Measurements from ENCODE around the gene ADAM33. TPM values are rescaled to one million over a fixed set of nuclear protein-coding genes. Genes with fewer than 3 reads are reported as not detected.

ADAM33 gene
- polyA plus RNA-seq, 4 donors, result 0.22 to 10.9 (median 3.9) TPM

DNA sequence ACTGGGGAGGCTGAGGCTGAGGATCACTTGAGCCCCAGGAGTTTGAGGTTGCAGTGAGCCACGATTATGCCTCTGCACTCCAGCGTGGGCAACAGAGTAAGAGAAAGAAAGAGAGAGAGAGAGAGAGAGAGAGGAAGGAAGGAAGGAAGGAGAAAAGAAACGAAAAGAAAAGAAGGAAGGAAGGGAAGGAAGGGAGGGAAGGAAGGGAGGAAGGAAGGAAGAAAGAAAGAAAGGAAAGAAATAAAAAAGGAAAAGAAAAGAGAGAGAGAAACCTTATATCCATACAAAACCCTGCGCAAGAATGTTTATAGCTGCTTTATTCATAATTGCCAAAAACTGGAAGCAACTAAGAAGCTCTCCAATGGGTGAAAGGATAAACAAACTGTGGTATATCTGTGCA, 42.5 kb upstream of the ADAM33 start:
- FAIRE-seq (no peak), DNase-seq (no peak)
- Histone ChIP-seq H3K27me3 (ENCODE audit: control insufficient read depth in 3 of 3, insufficient read depth in 3 of 3, low read length in 3 of 3) (peaks cover 0 to 14% (median 0%) of the 10 kb centered on the region in 3 donors), H3K4me1 (ENCODE audit: control insufficient read depth in 3 of 3, insufficient read depth in 2 of 3, low read depth in 1 of 3, low read length in 2 of 3) (no peaks in the 10 kb centered on the region), H3K27ac (ENCODE audit: low read depth in 1 of 3, low read length in 2 of 3) (no peak overlapping the region), H3K36me3 (ENCODE audit: control insufficient read depth in 3 of 3, insufficient read depth in 2 of 3, low read depth in 1 of 3, low read length in 3 of 3) (no peaks in the 10 kb centered on the region), H3K4me3 (ENCODE audit: low read depth in 1 of 3, low read length in 3 of 3) (no peak overlapping the region), H3K9me3 (ENCODE audit: control insufficient read depth in 2 of 2, insufficient read depth in 1 of 2, low read depth in 1 of 2, low read length in 1 of 2) (no peaks in the 10 kb centered on the region)
- WGBS, 3 donors, result 63 to 77% (median 69%) methylated on average over 4 of the region's 4 CpGs

DNA sequence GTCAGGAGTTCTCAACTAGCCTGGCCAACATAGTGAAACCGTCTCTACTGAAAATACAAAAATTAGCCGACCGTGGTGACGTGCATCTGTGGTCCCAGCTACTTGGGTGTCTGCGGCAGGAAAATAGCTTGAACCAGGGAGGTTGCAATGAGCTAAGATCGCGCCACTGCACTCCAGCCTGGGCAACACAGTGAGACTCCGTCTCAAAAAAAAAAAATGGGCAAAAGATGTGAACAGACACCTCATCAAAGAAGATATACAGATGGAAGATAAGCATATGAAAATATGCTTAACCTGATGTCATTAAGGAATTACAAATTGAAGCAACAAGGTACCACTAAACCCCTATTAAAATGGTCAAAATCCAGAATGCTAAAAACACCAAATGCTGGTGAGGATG, 41.5 kb upstream of the ADAM33 start:
- FAIRE-seq, result no peak
- Histone ChIP-seq H3K36me3 (ENCODE audit: control insufficient read depth in 3 of 3, insufficient read depth in 2 of 3, low read depth in 1 of 3, low read length in 3 of 3) (no peaks in the 10 kb centered on the region), H3K27ac (ENCODE audit: low read depth in 1 of 3, low read length in 2 of 3) (no peak overlapping the region), H3K9me3 (ENCODE audit: control insufficient read depth in 2 of 2, insufficient read depth in 1 of 2, low read depth in 1 of 2, low read length in 1 of 2) (no peaks in the 10 kb centered on the region), H3K27me3 (ENCODE audit: control insufficient read depth in 3 of 3, insufficient read depth in 3 of 3, low read length in 3 of 3) (peaks cover 0 to 9% (median 0%) of the 10 kb centered on the region in 3 donors), H3K4me1 (ENCODE audit: control insufficient read depth in 3 of 3, insufficient read depth in 2 of 3, low read depth in 1 of 3, low read length in 2 of 3) (no peaks in the 10 kb centered on the region), H3K4me3 (ENCODE audit: low read depth in 1 of 3, low read length in 3 of 3) (no peak overlapping the region)
- WGBS, 3 donors, result 85 to 95% (median 93%) methylated on average over 8 of the region's 8 CpGs
- no peak for DNase-seq

DNA sequence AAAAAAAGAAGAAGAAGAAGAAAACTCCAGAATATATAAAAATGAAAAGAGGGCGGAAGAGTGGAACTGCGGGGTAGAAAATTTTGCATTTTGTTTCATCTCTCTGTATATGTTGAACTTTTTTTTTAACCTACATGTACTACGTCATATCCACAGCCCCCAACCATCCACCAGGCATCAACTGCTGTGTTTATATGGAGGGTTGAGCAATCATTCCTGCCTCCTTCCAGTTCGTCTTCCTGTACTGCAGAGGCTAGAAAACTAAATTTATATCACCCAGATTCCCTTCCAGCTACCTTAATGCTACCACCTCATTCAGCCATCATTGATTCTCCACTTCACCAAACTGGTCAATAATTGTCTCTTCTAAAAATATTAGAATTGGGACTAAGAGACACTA, 40.1 kb upstream of the ADAM33 start:
- Histone ChIP-seq H3K36me3 (ENCODE audit: control insufficient read depth in 3 of 3, insufficient read depth in 2 of 3, low read depth in 1 of 3, low read length in 3 of 3) (no peaks in the 10 kb centered on the region), H3K9me3 (ENCODE audit: control insufficient read depth in 2 of 2, insufficient read depth in 1 of 2, low read depth in 1 of 2, low read length in 1 of 2) (no peaks in the 10 kb centered on the region), H3K4me3 (ENCODE audit: low read depth in 1 of 3, low read length in 3 of 3) (no peak overlapping the region), H3K27me3 (ENCODE audit: control insufficient read depth in 3 of 3, insufficient read depth in 3 of 3, low read length in 3 of 3) (peaks cover 0 to 4% (median 0%) of the 10 kb centered on the region in 3 donors), H3K4me1 (ENCODE audit: control insufficient read depth in 3 of 3, insufficient read depth in 2 of 3, low read depth in 1 of 3, low read length in 2 of 3) (no peaks in the 10 kb centered on the region), H3K27ac (ENCODE audit: low read depth in 1 of 3, low read length in 2 of 3) (no peak overlapping the region)
- no peak for FAIRE-seq
- DNase-seq, result no peak
- 81 to 88% (median 83%) methylated on average over 4 of the region's 4 CpGs for WGBS, 3 donors

DNA sequence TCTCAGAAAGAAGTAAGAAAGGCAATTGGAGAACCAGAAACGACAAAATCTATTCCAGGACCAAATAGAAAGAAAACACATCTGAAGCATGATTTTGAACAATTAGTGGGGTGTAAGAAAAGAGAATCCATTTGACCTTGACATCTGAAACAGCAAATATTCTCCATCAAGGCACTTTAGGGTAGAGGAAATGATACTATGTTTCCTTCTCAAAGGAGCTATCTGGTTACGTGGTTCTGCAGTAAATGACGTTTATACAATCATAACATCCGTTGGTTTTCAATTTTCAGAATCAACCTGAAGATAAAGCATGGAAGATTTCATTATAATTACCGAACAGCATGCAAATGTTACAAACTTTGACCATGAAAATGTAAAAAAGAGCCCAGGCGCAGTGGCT, 38.8 kb upstream of the ADAM33 start:
- FAIRE-seq (no peak), DNase-seq (no peak)
- Histone ChIP-seq H3K4me1 (ENCODE audit: control insufficient read depth in 3 of 3, insufficient read depth in 2 of 3, low read depth in 1 of 3, low read length in 2 of 3) (no peaks in the 10 kb centered on the region), H3K27ac (ENCODE audit: low read depth in 1 of 3, low read length in 2 of 3) (no peak overlapping the region), H3K27me3 (ENCODE audit: control insufficient read depth in 3 of 3, insufficient read depth in 3 of 3, low read length in 3 of 3) (peaks cover 0 to 4% (median 0%) of the 10 kb centered on the region in 3 donors), H3K4me3 (ENCODE audit: low read depth in 1 of 3, low read length in 3 of 3) (no peak overlapping the region), H3K36me3 (ENCODE audit: control insufficient read depth in 3 of 3, insufficient read depth in 2 of 3, low read depth in 1 of 3, low read length in 3 of 3) (no peaks in the 10 kb centered on the region), H3K9me3 (ENCODE audit: control insufficient read depth in 2 of 2, insufficient read depth in 1 of 2, low read depth in 1 of 2, low read length in 1 of 2) (no peaks in the 10 kb centered on the region)
- WGBS, 3 donors, result 48 to 55% (median 54%) methylated on average over 6 of the region's 6 CpGs

DNA sequence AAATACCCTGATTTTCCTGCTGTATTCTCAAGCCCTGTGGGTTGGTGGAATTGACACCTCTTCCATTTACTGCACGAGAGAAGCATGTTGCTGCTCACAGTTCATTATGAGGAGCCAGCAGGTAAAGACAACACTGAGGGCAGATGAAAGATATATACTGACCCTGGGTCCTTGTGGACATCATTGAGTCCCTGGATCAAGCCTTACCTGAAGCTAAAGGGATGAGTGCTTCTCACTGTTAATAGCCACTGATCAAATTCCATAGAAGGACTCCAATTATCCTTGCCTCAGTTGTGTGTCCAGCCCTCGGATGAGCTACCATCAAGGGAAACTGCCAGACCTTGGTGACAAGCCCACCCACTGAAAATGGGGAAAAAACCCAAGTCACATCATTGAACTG, 38.3 kb upstream of the ADAM33 start:
- Histone ChIP-seq H3K9me3 (ENCODE audit: control insufficient read depth in 2 of 2, insufficient read depth in 1 of 2, low read depth in 1 of 2, low read length in 1 of 2) (no peaks in the 10 kb centered on the region), H3K36me3 (ENCODE audit: control insufficient read depth in 3 of 3, insufficient read depth in 2 of 3, low read depth in 1 of 3, low read length in 3 of 3) (no peaks in the 10 kb centered on the region), H3K27ac (ENCODE audit: low read depth in 1 of 3, low read length in 2 of 3) (no peak overlapping the region), H3K4me1 (ENCODE audit: control insufficient read depth in 3 of 3, insufficient read depth in 2 of 3, low read depth in 1 of 3, low read length in 2 of 3) (no peaks in the 10 kb centered on the region), H3K27me3 (ENCODE audit: control insufficient read depth in 3 of 3, insufficient read depth in 3 of 3, low read length in 3 of 3) (peaks cover 0 to 4% (median 0%) of the 10 kb centered on the region in 3 donors), H3K4me3 (ENCODE audit: low read depth in 1 of 3, low read length in 3 of 3) (no peak overlapping the region)
- DNase-seq (no peak), FAIRE-seq (no peak)
- WGBS, 3 donors, result 60 to 84% (median 79%) methylated on average over 2 of the region's 2 CpGs

DNA sequence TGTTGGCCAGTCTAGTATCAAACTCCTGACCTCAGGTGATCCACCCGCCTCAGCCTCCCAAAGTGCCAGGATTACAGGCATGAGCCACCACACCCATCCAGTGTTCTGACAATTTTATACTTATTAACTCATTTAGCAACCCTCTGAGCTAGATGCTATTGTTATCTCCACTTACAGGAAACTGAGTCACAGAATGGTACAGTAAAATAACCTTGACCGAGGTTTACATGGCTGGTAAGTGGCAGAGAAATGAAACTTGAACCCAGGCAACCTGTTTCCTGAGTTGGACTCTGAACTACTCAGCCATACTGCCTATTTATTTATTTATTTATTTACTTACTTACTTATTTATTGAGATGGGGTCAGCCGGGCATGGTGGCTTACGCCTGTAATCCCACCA, 37.2 kb upstream of the ADAM33 start:
- DNase-seq, result no peak
- Histone ChIP-seq H3K9me3 (ENCODE audit: control insufficient read depth in 2 of 2, insufficient read depth in 1 of 2, low read depth in 1 of 2, low read length in 1 of 2) (no peaks in the 10 kb centered on the region), H3K27me3 (ENCODE audit: control insufficient read depth in 3 of 3, insufficient read depth in 3 of 3, low read length in 3 of 3) (peaks cover 0 to 4% (median 0%) of the 10 kb centered on the region in 3 donors), H3K27ac (ENCODE audit: low read depth in 1 of 3, low read length in 2 of 3) (no peak overlapping the region), H3K4me3 (ENCODE audit: low read depth in 1 of 3, low read length in 3 of 3) (no peak overlapping the region), H3K36me3 (ENCODE audit: control insufficient read depth in 3 of 3, insufficient read depth in 2 of 3, low read depth in 1 of 3, low read length in 3 of 3) (no peaks in the 10 kb centered on the region), H3K4me1 (ENCODE audit: control insufficient read depth in 3 of 3, insufficient read depth in 2 of 3, low read depth in 1 of 3, low read length in 2 of 3) (no peaks in the 10 kb centered on the region)
- WGBS, 3 donors, result 68 to 87% (median 74%) methylated on average over 4 of the region's 4 CpGs
- no peak for FAIRE-seq

DNA sequence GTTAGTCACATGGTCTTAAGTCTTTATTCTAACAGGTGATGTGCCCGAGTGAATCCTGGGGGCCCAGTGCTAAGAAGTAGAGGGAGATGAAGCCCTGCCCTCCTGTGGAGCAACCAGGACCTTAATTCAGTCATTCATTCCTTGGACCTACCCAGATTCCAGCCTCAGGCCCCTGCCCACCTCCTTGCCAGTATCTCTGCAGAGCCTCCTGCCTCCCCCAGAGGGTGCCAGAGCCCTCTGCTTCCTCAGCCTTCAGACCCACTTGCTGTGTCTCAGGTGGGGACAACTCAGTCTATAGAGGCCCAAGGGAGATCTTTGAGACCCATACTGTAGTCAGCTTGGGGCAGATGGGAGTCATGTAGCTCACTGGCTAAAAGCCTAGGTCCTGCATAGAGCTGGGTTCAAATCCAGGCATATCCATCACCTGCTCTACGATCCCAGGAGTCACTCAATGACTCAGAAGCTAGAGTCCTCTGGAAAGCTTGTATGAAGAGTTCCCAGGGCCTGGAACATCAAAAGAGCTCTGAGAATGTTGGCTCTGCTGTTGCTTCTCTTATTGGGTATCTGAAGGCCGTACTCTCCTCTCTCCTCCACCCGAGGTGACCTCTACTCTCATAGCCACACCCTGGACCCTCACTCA, 34.5 kb upstream of the ADAM33 start:
- H3K36me3 ChIP-seq (ENCODE audit: control insufficient read depth in 3 of 3, insufficient read depth in 2 of 3, low read depth in 1 of 3, low read length in 3 of 3), result no peaks in the 10 kb centered on the region
- 56 to 66% (median 60%) methylated on average over 4 of the region's 4 CpGs for WGBS, 3 donors
- H3K9me3 ChIP-seq (ENCODE audit: control insufficient read depth in 2 of 2, insufficient read depth in 1 of 2, low read depth in 1 of 2, low read length in 1 of 2), result no peaks in the 10 kb centered on the region
- DNase-seq (peak; percentile 31 to 57), FAIRE-seq (no peak)
- no peak overlapping the region for H3K4me3 ChIP-seq (ENCODE audit: low read depth in 1 of 3, low read length in 3 of 3)
- H3K4me1 ChIP-seq (ENCODE audit: control insufficient read depth in 3 of 3, insufficient read depth in 2 of 3, low read depth in 1 of 3, low read length in 2 of 3), result no peaks in the 10 kb centered on the region
- H3K27ac ChIP-seq (ENCODE audit: low read depth in 1 of 3, low read length in 2 of 3), result no peak overlapping the region
- H3K27me3 ChIP-seq (ENCODE audit: control insufficient read depth in 3 of 3, insufficient read depth in 3 of 3, low read length in 3 of 3), result peaks cover 0 to 4% (median 0%) of the 10 kb centered on the region in 3 donors

DNA sequence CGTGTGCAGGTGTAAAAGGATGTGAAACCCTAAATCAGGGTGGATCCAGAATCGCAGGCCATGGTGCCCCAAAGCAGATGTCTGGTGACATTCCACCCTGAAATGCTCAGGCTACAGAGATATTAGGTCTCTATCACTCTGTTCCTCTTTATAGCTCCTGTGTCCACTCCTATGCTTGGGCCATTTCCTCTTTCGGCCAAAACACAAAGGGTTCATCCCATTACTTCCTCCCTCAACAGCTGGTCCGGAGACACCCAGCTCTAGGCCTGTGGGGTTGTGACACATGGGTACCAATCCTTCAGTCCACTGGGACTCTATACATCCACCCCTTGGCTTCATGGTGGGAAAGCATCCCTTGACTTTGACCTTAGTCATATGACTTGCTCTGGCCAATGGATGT, 32.3 kb upstream of the ADAM33 start:
- Histone ChIP-seq H3K27me3 (ENCODE audit: control insufficient read depth in 3 of 3, insufficient read depth in 3 of 3, low read length in 3 of 3) (peaks cover 0 to 3% (median 0%) of the 10 kb centered on the region in 3 donors), H3K36me3 (ENCODE audit: control insufficient read depth in 3 of 3, insufficient read depth in 2 of 3, low read depth in 1 of 3, low read length in 3 of 3) (no peaks in the 10 kb centered on the region), H3K4me3 (ENCODE audit: low read depth in 1 of 3, low read length in 3 of 3) (no peak overlapping the region), H3K27ac (ENCODE audit: low read depth in 1 of 3, low read length in 2 of 3) (no peak overlapping the region), H3K4me1 (ENCODE audit: control insufficient read depth in 3 of 3, insufficient read depth in 2 of 3, low read depth in 1 of 3, low read length in 2 of 3) (peaks cover 0 to 6% (median 0%) of the 10 kb centered on the region in 3 donors), H3K9me3 (ENCODE audit: control insufficient read depth in 2 of 2, insufficient read depth in 1 of 2, low read depth in 1 of 2, low read length in 1 of 2) (no peaks in the 10 kb centered on the region)
- 79 to 82% (median 81%) methylated on average over 4 of the region's 4 CpGs for WGBS, 3 donors
- DNase-seq (no peak), FAIRE-seq (no peak)

Data from small intestine (tissue), 7 donors.